GM21367 (cell line): Measurements from ENCODE around the gene ZNF236.
"Not testable (repeated sequence)": the region's sequence is repeated elsewhere in the genome, so short reads cannot be mapped to it uniquely, and the experiment has no call there.

Source experiments
- ATAC-seq: cut with Tn5 transposase; IDR thresholded peaks from one replicate; pipeline ENCODE4 v1.9.1; 2021; ENCODE audit not compliant: unreplicated experiment

Gene ZNF236

GRCh38 chr18:77001979-77002378, 179.6 kb downstream of the ZNF236 start:
- ATAC-seq: no peak

DNA sequence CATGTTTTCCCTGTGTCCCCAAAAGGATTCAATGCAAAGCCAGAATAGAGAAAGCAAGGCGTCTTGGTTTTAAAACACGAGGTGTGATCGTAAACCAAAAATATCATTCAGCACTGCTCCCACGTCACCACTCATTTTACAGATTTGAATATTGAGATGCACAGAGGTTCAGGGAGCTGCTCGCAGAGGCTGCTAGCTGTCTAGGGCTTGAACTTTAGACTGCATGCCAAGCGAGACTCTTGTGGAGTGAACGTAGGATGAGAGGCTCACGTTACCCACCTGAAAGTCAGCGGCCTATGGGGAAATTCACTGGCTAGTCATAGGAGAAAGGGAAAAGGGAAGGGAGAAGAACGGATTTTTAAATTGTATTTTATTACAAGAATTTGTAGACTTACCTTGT, 180.1 kb downstream of the ZNF236 start:
- no peak for ATAC-seq

DNA sequence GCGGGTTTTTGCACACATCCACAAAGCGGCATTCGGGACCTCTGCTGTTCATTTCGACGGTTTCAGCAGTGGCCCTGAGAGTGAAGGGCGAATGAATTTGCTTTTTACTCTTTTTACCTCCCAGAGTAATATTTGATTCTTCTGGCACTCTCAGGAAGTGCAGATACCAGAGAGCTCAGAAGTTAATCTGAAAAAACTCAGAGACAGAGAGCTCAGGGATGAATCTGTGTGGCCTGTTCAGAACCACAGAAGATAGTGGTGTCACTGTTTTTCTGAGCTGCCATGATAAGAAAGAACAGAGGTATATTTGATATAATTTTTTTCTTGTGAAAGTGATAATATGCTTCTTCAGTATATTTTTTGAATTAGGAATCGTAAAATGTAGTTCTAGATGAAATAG, 181.0 kb downstream of the ZNF236 start:
- ATAC-seq: no peak

DNA sequence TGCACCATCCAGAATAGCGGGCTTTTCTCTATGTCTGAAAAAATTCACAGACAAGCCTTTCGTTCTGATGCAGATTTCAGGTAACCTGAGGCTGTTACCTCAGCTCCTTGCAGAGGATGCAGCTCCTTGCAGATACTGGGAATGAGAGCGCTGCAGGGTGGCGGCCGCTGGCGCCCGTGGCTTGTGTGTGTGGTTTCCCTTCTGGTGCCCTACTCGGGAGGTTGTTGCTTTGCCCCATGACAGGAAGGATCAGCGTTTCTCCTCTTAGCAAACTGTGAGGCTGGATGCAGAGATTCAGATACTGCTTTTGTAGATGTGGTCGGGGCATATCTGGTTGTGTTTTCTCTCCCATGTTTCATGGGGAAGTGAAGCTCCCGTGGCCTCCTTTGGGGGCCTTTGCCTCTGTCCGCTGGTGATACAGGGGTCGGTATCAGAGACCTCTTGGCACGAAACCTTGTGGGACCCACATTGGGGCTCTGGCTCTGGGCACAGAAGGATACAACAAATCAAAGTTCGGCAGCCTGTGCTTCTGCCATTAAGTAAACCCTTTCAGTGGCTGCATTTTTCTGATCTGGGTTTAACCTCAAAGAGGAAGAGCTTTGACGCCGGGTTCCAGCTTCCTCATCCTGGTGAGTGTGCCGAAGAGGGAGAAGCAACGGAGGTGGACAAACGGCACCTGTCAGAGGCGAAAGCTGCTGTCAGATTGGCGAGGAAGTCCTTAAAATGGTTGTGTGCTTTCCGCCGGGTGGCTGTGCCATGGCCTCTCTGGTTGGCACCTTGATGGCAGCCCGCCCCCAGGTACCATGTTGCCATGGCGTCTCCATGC, 182.4 kb downstream of the ZNF236 start:
- no peak for ATAC-seq

DNA sequence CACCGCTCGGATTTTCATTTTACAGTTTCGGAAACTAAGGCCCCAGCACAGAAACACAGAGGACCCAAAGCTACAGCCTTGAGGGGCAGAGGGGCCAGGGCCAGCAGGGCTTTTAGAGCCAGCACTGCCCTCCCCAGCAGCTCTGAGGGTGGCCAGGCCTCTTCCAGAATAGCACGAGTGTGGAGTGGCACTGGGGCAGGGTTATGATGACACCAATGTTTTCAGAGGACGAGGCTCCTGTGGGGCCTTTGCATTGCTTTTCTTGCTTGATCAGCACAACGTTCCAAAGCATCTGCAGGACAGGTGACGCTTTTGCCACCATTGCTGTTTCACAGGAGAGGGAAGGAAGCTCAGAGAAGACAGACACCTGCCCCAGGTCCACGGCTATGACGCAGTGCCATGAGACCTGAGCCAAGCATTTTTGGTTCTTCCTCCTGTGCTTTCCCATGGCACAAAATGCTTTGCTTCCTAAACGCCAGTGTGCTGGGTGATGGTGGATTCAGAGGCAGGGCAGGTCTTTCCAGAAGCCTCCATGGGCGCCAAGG, 183.4 kb downstream of the ZNF236 start:
- ATAC-seq: no peak

GRCh38 chr18:77006305-77007175, 184.2 kb downstream of the ZNF236 start:
- no peak for ATAC-seq

- no peak for ATAC-seq
These were observed 184.9 kb downstream of the ZNF236 start for GRCh38 chr18:77007251-77007650.

GRCh38 chr18:77008006-77008405, 185.6 kb downstream of the ZNF236 start:
- no peak for ATAC-seq

- ATAC-seq: no peak
These were observed 186.4 kb downstream of the ZNF236 start for GRCh38 chr18:77008576-77009315.

DNA sequence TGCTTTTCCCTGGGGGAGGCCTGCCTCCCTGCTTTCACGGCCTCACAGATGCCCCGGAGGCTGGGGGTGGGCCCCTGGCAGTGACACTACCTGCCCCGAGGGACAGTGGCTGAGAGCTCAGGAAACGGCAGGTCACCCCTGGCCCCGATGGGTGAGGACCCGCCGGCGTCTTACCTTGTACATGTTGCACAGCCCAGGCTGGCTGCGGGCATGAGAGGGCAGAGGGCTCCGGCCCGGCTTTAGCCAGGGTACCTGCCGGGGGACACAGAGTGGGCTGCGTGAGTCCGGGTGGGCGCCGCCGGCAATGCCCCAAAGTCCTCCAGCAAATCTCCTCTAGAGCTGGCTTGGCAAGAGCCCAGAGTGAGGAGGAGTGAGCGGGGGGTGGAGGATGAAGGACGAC, 187.3 kb downstream of the ZNF236 start:
- no peak for ATAC-seq

- ATAC-seq: no peak
These were observed 189.8 kb downstream of the ZNF236 start for GRCh38 chr18:77012120-77012519.

DNA sequence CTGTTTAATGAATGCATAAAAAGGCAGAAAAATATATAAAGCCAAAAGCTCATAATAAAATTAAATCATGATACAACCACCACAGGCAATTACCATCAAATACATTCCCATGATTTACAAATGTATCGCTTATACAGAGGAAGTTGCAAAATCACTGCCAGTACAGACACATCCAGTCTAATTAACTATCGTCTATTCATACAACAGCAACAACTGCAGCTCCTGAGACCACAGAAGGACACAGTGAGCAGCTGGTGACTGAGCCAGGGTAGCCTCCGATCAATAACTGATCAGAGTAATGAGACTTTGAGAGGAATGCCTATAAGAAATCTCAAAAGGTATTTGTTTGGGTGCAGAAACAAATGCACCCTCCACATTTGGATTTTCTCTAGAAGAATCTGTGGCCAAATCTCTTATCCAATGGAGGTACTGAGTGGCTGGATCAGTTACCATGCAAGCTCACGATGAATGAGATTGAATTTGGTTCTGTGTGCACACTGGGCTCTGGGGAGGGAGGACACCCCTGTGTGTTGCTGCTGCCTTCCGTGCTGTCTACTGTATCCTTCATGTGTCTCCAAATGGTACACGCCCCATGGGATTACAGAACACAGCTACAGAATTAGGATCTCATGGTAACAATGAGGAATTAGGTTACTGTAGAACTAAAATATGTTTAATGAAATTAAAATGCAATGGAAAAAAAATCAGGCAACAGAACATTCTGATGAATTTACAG, 190.6 kb downstream of the ZNF236 start:
- no peak for ATAC-seq

DNA sequence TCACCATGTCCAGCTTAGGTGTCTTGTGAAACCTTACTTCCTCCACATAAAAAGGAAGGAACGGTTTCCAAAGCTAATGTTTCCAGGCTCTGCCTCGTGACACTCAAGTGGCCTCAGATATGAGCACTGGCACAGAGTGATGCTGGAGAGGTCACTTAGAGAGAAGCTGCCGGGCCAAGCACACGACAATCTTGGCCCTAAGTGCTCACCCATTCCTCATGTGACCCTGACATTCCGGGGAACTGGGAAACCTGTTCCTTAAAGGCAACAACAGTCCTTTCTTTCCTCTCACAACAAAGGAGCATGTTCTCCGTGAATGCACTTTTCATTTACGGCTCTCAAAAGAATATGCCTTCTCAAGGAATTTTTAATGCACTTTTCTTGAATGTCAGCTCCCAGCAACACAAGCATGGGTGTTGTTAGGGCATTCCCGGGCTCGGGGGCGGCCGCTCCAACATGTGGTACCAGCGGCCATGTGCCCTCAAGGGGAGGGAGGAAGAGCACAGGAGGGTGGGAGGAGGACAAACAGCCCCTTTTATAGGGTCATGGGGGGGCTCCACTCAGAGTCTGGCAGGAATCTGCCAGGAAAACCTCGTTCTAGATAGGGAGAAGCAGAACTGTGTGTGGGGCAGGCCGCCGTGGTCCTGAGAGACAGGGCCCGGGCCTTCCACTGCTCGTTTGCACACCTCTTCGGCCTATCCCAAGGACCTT, 191.6 kb downstream of the ZNF236 start:
- no peak for ATAC-seq

GRCh38 chr18:77014538-77014937, 192.2 kb downstream of the ZNF236 start:
- ATAC-seq: no peak

DNA sequence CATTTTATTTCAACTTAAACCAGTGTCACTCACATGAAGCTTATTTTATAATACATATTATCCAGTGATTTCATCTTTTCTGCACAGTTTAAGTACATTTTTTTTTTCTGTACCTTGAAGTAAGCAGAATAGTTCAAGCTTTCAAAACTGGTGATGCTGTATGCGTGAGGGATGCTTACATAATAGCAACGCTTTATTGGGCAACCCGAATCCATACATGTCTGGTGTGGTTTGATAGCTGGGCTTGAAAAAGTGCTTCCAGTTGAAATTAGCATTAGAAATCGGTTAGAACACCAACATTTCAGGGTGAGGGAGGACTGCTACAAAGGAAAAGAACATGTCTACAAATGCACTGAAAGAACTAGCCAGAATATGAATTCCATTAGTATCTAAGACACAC, 192.8 kb downstream of the ZNF236 start:
- ATAC-seq: no peak

DNA sequence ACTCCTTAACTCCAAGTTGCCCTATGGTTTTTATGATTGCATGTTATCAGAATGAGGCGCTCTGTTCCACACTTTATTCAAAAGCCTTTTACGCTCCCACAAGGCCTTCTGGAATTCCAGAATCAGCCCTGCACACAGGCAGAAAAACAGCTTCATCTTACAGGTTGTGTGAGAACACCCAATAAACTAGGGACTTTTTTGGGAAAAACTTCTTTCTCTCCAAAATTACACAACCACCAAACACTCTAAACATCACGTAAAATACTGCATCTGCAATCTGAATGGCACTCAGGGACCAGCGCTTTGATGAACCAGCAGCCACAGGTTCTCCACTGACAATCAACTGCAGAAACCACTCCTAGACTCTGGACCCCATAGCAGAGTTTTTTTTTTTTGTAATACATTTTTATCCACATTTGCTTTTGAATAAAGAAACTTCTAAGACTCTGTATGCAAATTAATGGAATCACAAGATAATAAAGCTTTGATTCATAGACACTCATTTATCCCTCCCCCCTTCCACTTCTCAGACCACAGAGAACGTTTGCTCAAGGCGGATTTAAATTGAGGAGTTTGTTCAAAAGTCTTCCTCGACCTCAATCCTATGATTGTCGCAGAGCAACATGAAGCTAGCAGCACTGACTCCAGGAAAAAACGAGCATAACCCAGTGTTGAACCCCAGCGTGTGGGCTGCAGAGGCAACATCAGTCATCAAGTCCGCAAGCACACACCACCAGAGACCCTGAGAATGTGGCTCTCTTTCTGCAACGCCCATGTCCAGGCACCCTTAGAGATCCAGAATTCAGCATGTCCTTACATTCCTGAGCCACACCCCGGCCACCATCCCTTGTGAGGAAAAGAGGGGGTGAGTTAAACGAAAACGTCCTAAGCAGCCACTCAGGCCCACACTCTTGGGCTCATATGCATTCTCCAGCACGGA, 193.7 kb downstream of the ZNF236 start:
- ATAC-seq: no peak

GRCh38 chr18:77016936-77017335, 194.6 kb downstream of the ZNF236 start:
- ATAC-seq: no peak

- no peak for ATAC-seq
These were observed 195.0 kb downstream of the ZNF236 start for GRCh38 chr18:77017355-77017754.

GRCh38 chr18:77018650-77019049, 196.3 kb downstream of the ZNF236 start:
- not testable (repeated sequence) for ATAC-seq
